Right renal cortex interstitium (tissue), 3 donors: Measurements from ENCODE around the gene ZFYVE16. TPM values are rescaled to one million over a fixed set of nuclear protein-coding genes. Genes with fewer than 3 reads are reported as not detected.
"Not testable (repeated sequence)": the region's sequence is repeated elsewhere in the genome, so short reads cannot be mapped to it uniquely, and the experiment has no call there.

Experiments used
- DNase-seq, 3 donors: peaks; one replicate each; pipeline ENCODE4 v3.0.0-alpha.2; 2013; ENCODE audit warnings: low read depth in 3 of 3, low spot score in 2 of 3
- polyA plus RNA-seq, 3 donors: library from polyadenylated mRNA; unstranded; fragments of 120-200 nt; gene quantifications; one replicate each; pipeline ENCODE4 v1.2.1, GENCODE V29; 2013; ENCODE audit not compliant: insufficient read length in 3 of 3

ZFYVE16 gene
- polyA plus RNA-seq, 3 donors = 60.6 to 73.3 (median 68.7) TPM

DNA sequence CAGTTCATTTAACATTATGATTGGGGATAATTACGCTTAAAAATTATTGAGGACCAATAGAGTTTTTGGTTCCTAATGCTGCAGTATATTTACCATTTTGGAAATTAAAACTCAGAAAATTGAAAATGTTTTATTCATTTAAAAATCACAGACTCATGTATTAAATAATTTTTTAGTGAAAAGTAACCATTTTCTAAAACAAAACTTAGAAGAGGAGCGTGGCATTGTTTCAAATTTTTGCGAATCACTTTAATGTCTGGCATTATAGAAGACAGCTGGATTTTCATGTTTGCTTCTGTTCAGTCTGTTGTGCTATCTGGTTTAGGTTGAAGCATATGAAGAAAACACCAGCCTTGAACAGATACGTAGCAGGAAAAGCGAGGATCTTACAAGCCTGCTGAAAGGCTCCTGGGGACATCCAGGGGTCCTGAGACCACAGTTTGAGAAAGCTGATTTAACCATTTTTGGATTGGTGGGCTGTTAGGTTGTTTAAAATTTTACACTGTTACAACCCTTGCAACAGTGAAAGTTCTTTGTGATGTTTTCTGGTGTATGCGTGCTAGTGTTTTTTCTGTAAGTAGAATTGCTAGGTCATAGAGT is 1.6 kb downstream of the ZFYVE16 start:
- DNase-seq = peak in 1 of 3 donors; percentile 29

DNA sequence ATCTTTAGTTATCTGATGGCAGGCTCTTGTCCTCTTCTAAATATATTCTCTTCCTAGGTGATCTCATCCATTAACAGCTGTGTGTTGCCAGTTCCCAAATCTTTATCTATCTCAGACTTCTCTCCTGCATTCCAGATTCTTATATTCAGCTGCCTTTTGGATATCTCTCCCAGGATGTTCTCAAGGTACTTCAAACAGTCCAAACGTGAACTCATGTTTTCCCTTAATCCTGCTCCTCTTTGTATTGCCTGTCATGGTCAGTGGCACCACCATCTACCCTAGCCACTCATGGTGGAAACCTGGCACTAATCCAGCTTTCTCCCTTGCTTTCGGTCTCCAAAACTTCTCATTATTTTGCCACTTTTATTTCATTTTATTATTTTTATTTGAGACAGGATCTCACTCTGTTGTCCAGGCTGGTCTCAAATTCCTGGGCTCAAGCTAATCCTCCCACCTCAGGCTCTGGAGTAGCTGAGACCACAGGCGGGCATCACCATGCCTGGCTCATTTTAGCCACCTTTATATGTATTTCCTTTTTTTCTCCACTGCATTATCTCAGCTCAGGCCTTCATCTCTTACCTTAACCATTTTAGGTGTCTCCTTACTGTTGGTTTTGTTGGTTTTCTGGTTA is 3.8 kb downstream of the ZFYVE16 start:
- no peak for DNase-seq

DNA sequence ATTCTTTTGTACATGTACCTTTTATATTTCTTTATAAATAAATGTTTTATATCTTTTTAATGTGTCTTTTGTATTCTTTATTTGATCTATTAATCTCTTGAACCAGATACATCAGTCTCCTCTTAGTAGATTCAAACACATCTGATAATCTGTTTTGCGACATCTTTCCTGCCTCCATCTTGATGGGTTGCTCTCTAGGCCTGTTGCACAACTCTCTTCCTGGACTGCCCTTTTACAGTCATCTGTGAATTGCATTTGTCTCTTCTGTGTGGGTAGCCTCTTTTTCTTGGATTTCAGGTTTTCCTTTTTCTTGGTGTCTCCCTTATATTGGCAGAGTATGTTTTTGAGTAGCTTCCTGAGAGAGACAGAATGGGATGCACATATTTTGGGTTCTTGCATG is 6.2 kb downstream of the ZFYVE16 start:
- no peak for DNase-seq

DNA sequence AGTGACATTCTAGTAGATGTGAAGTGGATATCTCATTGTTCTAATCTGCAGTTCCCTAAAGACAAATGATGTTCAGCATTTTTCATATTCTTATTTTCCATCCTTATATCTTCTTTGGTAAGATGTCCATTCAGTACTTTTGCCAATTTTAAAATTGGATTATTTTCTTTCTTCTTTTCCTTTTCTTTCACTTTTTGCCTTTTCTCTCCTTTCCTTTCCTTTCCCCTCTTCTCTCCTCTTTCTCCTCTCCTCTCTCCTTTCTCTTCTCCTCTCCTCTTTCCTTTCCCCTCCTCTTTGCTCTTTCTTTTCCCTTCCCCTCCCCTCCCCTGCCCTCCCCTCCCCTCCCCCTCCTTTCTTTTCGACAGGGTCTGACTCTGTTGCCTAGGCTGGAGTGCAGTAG is 10.1 kb downstream of the ZFYVE16 start:
- DNase-seq = no peak

DNA sequence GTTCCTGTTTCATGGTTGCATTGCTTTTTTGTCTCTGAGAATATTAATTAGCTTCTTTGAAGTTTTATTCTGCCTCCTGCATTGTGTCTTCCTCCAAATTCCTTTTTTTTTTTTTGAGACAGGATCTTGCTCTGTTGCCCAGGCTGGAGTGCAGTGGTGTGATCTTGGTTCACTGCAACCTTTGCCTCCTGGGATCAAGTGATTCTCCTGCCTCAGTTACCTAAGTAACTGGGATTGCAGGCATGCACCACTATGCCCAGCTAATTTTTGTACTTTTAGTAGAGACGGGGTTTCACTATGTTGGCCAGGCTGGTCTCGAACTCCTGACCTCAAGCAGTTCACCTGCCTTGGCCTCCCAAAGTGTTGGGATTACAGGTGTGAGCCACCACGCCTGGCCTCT is 16.5 kb downstream of the ZFYVE16 start:
- not testable (repeated sequence) for DNase-seq

DNA sequence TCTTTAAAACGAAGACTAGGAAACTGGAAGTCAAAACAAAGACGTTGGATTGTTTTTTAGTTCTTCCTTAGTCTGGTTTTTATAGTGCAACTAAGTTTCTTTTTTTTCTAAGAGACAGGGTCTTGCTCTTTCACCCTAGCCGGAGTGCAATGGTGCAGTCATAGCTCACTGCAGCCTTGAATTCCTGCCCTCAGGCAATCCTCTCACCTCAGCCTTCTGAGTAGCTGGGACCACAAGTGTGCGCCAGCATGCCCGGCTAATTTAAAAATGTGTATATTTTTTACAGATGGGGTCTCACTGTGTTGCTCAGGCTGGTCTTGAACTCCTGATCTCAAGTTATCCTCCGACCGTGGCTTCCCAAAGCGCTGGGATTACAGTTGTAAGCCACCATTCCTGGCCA is 27.6 kb downstream of the ZFYVE16 start:
- no peak for DNase-seq

DNA sequence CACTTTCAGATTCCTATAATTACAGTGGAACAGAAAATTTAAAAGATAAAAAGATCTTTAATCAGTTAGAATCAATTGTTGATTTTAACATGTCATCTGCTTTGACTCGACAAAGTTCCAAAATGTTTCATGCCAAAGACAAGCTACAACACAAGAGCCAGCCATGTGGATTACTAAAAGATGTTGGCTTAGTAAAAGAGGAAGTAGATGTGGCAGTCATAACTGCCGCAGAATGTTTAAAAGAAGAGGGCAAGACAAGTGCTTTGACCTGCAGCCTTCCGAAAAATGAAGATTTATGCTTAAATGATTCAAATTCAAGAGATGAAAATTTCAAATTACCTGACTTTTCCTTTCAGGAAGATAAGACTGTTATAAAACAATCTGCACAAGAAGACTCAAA is 29.5 kb downstream of the ZFYVE16 start:
- no peak for DNase-seq

DNA sequence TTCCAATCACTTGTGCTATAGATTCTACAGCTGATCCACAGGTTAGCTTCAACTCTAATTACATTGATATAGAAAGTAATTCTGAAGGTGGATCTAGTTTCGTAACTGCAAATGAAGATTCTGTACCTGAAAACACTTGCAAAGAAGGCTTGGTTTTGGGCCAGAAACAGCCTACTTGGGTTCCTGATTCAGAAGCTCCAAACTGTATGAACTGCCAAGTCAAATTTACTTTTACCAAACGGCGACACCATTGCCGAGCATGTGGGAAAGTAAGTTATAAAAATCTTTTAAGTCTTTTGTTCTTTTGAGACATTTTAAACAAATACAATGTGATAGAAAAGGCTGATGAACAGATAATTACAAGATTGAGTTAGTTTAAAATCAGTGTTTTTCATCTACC is 30.9 kb downstream of the ZFYVE16 start:
- no peak for DNase-seq

DNA sequence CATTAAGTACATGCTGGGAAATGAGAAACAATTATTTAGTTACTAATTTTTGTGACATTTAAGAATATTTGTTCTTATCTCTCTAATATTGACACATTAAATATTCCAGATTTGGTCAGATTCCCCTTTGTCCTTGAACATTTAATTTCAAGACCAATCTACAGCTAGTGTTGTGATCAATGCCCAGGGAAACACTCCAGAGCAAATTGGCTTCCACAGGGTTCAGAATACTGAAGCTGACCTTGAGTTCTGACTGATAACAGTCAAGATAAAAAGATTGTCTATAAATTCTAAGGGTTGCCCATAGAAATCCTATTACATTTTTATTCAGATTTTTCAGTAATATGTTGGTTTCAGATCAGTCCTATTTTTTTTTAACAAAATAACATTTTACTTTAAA is 31.3 kb downstream of the ZFYVE16 start:
- DNase-seq = no peak

DNA sequence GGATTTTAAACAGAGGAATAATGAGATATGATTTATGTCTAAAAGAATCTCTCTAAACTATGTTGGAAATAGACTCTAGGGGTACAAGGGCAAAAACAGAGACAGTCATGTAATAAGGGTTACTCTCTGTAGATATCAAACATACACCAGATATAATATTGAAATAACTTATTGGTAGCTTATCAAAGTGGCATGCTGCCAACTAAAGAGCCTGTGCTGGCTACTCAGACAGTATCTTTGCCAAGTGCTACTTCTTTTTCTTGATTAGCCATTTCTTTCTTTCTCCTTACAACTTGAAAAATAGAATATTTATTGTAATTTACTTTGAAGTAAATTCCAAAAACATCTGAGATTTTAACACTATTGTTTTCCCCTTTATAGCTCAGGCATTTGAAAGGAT is 34.9 kb downstream of the ZFYVE16 start:
- DNase-seq = no peak

DNA sequence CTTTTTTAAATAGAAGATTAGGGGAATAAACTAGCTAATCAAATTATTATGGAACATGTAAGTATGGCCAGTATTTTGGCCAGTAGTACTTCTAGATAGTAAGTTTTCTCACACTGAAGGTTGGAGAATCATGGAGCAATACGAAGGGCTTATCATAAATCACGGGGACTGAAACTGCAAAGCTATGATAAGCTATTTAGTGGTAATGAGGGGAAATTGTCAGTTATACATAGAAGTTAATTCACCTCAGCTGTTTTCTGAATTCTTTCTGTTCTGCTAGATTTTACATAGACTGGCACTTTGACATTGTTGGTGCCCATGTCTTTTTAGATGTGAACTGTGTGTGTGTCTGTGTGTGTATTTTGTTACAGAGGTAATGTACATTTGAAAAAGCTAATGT is 45.5 kb downstream of the ZFYVE16 start:
- DNase-seq = no peak

DNA sequence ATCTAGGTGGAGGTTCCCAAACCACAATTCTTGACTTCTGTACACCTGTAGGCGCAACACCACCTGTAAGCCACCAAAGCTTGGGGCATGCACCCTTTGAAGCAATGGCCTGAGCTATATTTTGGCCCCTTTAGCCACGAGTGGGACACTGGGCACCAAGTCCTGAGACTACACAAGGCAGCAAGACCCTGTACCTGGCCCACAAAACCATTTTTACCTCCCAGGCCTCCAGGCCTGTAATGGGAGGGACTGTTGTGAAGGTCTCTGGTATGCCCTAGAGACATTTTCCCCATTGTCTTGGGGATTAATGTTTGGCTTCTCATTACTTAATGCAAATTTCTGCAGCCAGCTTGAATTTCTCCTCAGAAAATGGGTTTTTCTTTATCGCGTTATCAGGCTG is 55.4 kb downstream of the ZFYVE16 start:
- DNase-seq = no peak

DNA sequence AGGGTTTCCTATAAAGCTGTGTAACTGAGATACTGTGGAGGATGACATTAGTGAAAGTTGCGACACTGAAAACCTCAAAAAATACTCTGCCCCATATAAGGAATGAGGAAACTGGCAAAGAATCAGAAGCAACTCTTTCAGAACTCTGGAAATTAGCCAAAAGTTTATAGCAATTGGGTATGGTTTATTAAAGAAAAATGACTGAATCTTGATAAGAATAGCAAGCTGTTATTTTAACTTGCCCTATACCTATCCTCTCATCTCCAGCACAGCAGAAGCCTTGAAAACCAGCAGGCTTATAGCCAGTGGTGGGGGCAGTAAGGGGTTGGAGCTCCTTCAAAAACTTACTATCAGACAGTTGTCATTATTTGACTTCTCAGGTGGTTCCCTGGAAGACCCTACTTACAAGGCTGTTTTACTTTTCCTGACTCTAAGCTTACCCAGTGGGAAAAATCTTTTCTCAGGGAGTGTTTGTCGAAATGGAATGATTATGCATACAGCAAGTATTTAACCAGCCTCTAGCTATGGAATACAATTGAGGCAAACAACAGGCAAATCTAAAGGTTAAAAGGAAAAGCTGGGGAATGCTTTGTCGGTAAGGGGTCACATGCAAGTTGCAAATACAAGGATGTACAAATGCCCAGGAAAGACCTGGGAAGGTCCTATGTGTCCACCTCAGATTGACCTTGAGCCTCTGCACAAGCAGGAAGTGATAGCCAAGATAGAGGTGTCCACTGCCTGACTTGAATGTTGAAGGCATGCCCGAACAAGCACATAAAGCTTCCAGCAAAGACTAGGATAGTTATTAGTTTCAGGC is 59.0 kb downstream of the ZFYVE16 start:
- DNase-seq = no peak

DNA sequence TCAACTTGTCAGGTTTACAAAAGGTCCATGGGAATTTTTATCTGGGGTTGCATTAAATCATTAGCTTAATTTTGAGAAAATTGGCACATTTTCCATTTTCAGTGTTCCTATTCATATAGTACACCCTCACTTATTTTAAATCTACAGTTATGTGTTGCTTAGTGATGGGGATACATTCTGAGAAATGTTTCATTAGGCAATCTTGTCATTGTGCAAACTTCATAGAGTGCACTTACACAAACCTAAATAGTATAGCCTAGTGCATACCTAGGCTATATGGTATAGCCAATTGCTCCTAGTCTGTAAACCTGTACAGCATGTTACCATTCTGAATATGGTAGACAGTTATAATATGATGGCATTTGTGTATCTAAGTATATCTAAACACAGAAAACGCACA is 60.3 kb downstream of the ZFYVE16 start:
- DNase-seq = no peak

DNA sequence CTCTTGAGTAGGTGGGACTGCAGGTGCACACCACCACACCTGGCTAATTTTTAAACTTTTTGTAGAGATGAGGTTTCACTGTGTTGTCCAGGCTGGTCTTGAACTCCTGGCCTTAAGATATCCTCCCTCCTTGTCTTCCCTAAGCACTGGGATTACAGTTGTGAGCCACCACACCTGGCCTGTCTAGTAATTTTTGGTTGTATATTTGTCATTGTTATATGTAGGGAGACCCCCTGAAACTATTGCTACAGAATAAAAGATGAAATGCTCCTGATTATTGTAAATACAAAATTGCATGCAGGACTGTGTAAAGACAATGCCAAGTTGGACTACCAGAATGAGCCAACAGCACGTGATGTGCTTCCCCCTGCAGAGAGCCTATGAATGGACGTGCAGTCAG is 62.8 kb downstream of the ZFYVE16 start:
- not testable (repeated sequence) for DNase-seq

DNA sequence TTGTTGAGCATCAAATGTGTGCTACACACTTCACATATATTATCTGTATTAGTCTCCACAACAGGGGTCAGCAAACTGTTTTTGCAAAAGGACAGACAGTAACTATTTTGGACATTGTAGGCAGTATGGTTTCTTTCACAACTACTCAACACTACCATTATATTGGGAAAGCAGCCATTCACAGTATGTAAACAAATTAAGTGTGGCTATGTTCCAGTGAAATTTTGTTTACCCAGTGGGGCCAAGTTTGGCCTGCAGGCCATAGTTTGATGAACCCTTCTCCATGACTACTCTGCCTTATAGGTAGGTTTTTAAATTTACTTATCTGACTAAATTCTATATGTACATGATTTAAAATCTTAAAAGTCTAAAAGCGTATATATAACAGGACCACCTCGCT is 67.1 kb downstream of the ZFYVE16 start:
- no peak for DNase-seq

DNA sequence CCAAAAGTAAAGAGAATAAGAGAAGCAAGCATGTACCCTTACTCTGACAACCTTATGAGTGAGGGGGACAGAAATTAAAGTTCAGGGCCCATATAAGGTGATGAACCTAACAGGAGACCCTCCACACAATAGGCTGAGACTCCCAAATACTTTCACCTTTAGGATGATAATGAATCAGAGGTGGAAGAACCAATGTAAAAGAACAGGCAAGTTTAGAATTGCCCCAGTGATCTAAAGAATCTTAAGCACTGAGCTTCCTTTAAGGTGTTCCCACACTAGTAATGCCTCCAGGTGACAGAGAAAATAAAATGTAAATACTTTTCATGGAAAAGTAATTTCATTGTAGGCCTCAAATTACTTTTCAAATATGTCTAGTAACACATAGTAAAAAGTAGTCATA is 71.8 kb downstream of the ZFYVE16 start:
- DNase-seq = no peak

DNA sequence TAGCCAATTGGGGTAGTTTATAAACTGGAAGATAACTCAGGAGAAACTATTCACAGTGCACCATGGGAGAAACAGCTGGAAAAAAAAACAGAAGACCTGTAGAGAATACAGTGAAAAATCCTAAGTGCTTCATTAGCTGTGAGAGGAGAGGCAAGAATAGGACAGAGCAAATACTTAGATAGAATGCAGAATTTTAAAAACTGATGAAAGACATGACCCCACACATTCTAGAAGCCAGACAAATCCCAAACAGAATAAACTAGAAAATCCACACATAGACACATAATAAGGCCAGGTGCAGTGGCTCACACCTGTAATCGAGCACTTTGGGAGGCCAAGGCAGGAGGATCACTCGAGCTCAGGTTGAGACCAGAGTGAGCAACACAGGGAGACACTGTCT is 72.5 kb downstream of the ZFYVE16 start:
- no peak for DNase-seq

DNA sequence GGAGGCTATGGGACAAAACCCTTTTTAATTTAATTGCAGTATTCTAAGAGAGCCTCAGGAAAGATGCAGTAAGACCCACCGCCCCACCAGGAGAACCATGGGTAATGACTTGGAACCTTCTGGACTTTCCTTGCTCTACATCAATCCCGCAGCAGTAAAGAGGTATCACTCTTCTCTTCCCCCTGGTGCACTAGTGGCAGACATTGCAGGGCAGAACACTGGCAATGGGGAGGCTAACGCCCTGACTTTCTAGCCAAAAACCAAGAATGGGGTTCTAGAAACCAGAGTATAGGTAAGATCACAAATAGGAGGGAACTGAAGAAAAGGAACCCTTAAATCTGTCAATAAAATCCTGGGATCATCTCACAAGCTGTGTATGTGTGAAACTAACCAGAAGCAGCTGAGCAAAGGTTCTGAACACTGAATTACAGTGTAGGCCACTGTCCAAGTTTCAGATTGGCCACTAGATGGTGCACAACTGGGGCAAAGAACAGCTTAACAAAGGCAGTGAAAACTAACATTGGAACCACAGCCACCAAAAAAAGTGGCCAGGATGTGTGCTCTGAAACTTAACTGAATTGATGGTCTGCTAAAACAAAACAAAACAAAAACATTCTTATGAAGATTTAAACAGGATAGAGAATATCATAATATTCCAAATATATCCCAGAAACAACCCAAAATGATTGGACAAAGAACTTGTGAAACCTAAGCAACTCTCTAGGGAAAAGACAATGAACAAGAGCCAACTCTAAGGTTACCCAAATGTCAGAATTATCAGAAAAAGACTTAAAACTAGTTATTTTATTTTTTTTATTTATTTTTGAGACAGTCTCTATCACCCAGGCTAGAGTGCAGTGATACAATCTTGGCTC is 73.4 kb downstream of the ZFYVE16 start:
- DNase-seq = no peak

DNA sequence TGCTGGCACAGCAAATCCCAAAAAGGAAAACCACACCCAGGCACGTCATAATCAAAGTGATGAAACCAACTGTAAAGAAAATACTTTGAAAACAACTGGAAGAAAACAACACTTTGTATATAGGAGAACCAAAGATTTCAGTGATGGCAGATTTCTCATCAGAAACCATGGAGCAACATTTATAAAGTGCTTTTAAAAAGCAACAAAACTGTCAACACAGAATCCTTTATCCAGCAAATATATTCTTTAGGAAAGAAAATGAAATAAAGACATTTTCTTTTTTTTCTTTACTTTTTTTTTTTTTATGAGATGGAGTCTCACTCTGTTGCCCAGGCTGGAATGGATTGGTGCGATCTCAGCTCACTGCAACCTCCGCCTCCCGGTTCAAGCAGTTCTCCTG is 74.7 kb downstream of the ZFYVE16 start:
- no peak for DNase-seq

DNA sequence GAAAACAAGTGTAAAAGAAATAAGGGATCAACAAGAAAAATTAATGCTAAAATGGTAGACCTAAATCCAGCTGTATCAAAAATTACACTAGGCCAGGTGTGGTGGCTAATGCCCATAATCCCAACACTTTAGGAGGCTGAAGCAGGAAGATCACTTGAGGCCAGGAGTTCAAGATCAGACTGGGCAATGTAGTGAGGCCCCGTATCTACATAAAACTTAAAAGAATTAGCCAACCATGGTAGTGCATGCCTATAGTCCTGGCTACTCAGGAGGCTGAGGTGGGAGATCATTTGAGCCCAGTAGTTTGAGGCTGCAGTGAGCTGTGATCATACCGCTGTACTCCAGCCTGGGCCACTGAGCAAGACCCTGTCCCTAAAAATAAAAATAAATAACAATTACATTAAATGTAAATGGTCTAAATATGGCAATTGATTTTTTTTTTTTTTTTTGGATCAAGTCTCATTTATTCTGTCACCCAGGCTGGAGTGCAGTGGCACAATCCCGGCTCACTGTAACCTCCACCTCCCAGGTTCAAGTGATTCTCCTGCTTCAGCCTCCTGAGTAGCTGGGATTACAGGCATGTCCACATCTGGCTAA is 75.9 kb downstream of the ZFYVE16 start:
- no peak for DNase-seq
